ENCODE measurements around the gene TMEM205.

TMEM205 gene

GRCh38 chr19:11295665-11296245 is 50.3 kb downstream of the TMEM205 start, which contains the start of gene TSPAN16:
TSS of gene TSPAN16 (plus strand) at chr19:11296160. CDS start at chr19:11296298, 138 bp downstream.
- no peak for FAIRE-seq

- FAIRE-seq, result no peak
These were observed 50.9 kb downstream of the TMEM205 start for GRCh38 chr19:11295180-11295579.

DNA sequence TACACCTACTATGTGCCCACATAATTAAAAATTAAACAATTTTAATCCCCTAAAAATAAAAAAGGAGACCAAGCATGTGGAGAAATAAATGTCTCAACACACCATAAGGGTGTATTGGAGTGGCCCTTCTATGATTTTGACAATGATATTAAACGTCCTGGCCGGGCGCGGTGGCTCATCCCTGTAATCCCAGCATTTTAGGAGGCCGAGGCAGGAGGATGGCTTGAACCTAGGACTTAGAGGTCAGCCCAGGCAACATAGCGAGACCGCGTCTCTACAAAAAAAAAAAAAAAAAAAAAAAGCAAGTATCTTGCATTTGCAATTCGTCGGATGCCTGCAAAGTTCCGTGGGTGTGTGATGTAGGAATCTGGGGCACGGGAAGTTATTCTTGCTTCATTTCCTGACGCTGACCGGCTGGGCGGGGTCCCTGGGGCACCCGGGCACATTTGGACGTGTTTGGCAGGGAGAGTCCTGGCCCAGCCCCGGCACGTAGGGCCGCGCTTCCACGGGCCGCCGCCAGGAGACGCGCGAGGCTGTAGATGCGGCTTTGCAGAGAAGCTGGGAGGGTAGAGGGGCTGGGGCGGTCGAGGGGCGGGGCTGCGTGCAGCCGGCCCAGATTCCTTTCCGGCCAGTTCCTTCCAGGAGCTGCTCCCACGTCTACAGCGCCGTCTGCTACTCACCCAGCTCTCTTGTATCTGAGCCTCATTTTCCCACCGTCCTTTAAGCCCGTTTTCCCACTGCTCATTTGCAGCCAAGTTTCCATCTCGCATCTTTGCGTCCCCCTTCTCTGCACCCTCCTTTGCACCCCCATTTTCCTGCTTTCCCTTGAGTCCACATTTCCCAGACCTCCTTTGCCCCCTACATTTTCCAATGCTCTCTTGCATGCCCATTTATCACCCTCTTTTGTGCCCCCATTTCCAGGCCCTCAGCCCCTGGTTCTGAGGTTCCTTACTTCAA is 52.4 kb downstream of the TMEM205 start:
- FAIRE-seq, result no peak

Measured in endometrium (tissue), 2 donors.